NCI-H2029 treated with DMSO at 0.1 percent for 48 hours (cell line): Measurements from ENCODE around the gene IQCE.

Experiments used
- DNase-seq: peaks from one replicate; lab custom pipeline; 2025; lab: John Stamatoyannopoulos, UW

The IQCE gene

DNA sequence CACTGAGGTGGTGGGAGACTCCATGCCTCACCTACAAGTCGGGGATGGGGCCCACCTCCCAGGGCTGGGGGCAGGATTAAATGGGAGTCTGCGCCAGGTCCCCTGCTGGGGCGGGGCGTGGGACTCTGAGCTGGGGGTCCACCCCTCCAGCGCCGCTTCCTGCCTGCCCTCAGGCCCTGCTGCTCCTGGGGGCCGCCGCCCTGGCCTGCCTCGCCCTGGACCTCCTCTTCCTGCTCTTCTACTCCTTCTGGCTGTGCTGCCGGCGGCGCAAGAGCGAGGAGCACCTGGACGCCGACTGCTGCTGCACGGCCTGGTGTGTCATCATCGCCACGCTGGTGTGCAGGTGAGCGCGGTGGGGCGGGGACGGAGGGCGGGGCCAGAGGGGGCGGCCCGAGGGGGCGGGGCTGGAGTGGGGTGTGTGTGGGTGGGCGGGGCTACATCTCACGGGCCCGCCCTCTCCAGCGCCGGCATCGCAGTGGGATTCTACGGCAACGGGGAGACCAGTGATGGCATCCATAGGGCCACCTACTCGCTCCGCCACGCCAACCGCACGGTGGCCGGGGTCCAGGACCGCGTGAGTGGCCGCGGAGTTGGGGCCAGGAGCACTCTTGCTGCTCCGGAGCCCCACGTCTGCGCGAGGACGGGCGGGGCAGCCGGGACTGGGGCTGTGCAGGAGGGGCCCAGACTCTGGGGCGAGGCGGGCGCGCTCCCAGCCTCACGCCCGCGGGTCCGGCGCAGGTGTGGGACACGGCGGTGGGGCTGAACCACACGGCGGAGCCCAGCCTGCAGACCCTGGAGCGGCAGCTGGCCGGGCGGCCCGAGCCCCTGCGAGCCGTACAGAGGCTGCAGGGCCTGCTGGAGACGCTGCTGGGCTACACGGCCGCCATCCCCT, 88.1 kb downstream of the IQCE start:
- no peak for DNase-seq

DNA sequence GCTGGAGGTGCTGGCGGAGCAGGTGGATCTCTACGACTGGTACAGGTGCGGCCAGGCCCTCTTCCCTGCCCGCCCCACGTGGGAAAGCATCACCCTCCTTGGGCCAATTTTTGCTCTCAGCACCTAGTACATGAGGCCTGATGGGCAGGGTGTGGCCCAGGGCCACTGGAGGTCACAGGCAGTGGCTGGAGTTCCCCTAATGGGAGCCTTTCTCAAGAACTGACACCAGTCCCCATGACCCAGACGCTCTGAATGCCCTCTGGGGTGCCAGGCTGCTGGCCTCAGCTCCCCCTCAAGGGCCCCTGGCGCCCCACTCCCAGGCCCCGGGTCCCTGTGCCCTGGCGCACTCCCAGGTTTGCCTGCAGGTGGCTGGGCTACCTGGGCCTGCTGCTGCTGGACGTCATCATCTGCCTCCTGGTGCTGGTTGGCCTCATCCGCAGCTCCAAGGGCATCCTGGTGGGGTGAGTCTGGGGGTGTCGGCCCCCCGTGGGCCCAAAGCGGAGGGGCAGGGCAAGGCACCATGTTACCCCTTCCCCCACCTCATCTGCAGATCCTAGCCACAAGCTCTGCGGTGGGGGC, 88.9 kb downstream of the IQCE start:
- DNase-seq = no peak

DNA sequence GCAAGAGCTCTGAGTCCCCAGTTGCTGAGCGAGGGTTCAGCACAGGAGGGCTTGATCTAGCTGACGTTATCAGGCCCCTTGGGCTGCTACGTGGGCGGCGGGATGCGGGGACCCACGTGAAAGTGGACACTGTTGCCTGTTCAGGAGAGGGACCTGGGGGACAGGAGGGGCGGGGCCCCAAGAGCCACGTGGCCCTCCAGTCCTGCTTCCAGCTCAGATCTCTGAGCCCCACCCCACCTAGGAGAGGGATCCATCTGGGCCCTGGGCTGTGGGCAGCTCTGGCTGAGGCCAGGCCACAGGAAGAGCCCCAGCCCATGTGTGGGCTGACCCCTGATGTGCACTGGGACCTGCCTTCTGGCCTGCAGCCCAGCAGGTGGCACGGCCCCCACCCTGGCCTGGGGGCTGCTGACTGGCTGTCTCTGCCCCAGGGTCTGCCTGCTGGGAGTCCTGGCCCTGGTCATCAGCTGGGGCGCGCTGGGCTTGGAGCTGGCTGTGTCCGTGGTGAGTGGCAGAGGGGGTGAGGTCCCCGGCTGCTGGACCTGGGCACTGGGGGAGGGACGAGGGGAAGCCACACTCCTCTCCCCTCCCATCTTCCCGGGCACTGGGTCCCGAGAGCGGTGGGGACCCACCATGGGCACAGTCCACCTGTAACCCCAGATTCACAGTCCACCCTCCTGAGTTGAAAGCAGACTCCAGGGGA, 90.5 kb downstream of the IQCE start:
- DNase-seq = no peak

DNA sequence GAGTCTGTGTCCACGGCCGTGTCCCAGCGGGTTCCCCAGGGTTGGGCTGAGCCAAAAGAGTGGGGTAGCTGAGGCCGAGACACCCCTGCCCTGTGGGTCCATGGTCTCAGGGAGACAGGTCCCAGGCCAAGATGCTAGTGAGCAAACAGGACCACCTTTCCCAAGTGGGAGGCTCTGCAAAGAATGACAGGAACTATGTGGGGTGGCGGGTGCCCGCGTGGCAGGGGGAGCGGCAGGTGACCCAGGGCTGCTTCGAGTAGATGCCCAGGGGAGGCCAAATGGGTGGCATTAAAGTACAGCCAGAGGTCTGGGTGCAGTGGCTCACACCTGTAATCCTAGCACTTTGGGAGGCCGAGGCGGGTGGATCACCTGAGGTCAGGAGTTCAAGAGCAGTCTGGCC, 91.2 kb downstream of the IQCE start:
- DNase-seq = no peak

DNA sequence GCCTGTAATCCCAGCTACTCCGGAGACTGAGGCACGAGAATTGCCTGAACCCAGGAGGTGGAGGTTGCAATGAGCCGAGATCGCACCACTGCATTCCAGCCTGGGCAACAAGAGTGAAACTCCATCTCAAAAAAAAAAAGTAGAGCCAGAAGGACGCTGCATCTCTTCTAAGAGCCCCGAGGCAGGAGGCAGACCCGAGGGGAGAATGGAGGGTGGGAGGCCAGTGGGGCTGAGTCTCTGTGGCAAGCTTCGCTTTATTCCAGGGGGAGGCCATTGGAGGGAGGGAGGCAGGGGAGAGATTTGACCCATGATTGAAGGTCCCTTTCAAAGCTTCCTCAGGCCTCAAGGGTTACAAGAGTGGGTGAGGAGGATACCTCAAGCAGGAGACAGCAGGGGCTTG, 91.7 kb downstream of the IQCE start:
- no peak for DNase-seq

DNA sequence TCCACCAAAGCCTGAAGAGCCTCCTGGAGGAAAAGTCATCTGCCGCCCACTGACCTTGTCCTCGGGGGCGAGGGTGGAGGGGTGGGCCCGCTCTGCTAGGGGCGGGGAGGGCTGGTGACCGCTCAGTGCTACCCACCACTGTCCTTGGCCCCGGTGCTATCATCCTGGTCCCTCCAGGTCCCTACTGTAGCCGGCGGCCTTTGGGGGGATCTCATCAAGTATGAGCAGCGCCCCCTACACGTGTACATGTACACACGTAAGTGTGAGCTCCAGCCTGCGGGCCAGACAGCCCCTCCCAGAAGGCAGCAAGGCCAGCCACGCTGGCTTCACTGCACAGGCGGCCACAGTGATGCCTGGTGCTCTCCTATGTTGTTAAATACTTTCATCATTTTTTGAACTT, 92.6 kb downstream of the IQCE start:
- no peak for DNase-seq

DNA sequence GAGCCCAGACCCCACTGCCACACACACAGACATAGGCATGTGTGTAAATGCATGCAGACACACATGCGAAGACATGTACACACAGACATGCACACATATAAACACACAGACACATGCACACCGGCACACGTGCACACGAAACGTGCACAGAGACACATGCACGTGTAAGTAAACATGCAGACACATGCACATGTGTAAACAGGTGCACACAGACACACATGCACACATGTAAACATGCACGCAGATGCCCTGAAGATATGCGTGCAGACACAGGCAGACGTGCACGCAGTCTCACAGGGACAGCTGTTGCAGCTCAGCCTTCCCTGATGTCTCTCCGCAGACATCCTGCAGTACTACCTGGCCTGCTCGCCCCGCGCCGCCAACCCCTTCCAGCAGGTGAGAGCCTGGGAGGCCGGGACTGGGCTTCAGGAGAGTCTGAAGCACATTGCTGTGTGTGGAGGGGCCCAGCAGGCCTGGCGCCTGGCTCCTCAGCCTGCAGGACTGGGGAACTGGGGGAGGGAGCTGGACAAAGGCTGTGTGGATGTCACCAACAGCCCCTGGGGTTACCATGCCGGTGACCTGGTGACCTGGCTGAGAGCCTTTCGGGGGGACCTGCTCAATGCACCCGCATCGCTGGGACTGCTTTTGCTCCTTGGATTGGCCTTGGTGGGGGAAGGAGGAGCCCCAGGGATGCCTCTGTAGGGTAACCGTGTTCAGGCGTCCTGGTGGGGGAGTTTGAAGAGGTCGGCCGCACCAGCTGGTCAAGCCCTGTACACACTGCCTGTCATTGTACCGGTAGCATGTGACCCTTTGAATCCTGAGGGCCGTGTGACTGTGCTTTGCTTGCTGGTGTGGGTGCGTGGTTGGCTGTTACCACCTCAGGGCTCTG, 93.3 kb downstream of the IQCE start:
- DNase-seq = no peak

DNA sequence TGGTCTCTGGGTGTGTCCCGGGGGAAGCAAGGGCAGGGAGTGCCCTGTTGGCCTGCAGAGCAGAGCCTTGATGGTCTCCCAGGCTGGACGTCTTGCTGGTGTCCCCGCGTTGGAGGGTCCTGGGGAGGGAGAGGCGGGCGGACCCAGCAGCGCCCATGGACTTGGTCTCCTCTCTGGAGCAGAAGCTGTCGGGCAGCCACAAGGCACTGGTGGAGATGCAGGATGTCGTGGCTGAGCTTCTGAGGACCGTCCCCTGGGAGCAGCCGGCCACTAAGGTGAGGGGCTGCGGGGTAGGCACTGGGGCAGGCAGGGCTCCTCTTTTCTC, 93.9 kb downstream of the IQCE start:
- no peak for DNase-seq

DNA sequence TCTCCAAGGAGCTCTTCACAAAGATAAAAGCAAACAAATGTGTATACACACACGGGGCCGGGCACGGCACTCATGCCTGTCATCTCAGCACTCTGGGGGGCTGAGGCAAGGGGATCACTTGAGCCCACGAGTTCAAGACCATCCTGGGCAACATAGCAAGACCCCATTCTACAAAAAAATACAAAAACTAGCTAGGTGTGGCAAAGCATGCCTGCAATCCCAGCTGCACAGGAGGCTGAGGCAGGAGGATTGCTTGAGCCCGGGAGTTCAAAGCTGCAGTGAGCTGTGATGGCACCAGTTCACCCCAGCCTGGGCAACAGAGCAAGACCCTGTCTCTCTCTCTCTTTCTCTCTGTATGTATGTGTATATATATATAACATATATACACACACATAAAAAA, 95.3 kb downstream of the IQCE start:
- peak; percentile 36 for DNase-seq

DNA sequence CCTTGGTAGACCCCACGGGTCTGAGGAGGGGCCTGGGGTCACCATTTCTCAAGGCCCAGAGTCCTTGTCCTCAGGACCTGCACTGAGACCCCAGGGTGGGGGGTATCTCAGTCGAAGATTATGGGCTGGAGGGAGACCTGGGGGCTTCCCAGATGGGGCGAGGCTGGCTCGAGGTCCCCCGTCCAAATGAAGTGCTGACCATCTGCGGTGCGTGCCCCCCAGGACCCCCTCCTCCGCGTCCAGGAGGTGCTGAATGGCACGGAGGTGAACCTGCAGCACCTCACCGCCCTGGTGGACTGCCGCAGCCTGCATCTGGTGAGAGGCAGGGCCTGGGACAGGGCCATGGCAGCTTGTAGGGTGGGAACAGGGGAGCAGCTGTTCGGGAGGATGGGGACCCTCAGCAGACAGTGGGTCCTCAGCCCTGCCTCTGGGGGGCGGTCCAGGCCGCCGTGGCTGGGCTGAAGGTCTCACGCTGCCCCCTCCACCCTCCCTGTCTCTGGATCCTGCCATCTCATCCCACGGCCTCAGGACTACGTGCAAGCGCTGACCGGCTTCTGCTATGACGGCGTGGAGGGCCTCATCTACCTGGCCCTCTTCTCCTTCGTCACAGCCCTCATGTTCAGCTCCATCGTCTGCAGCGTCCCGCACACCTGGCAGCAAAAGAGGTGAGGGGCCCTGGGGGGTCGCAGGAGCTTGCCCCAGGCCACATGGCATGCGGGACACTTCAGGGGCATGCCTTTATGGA, 97.3 kb downstream of the IQCE start:
- no peak for DNase-seq

DNA sequence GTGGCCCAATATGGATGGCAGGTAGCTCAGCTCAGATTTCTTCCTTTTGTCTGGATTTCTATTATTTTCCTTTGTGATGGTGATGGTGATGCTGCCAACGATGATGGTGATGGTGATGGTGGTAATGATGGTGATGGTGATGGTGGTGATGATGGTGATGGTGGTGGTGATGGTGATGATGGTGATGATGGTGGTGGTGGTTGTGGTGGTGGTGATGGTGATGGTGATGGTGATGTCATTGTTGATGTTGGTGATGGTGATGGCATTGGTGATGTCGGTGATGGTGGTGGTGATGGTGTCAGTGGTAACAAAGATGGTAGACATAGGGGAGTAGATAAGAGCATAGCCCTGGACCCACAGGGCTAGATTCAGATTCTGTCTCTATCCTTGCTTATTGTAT, 98.4 kb downstream of the IQCE start:
- no peak for DNase-seq

DNA sequence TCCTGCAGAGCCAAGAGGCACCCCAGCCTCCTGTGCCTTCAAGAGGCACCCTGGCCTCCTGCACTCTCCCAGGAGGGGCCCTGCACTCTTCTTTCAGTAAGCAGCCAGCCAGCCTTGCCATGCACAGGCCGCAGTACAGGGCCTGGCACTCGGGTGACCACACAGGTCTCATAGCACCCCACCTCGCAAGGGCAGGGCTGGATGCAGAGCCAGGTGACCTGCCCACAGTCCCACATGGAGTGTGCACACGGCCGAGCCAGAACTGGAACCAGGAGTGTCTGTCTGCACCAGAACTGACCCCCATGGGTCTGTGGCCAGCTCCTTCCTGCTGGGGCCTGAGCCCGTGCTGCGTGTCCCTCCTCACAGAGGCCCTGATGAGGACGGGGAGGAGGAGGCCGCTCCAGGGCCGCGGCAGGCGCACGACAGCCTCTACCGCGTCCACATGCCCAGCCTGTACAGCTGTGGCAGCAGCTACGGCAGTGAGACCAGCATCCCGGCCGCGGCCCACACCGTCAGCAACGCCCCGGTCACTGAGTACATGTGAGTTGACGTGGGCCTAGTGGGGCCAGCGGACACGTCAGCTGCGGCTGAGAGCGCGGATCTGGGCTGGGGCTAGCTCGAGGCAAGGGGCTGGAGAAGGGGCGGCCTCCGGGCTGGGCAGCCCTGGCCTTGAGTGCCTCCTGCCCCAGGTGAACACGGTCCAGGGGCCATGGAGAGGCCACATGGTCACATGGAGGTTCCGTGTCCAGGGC, 99.3 kb downstream of the IQCE start:
- DNase-seq = no peak

DNA sequence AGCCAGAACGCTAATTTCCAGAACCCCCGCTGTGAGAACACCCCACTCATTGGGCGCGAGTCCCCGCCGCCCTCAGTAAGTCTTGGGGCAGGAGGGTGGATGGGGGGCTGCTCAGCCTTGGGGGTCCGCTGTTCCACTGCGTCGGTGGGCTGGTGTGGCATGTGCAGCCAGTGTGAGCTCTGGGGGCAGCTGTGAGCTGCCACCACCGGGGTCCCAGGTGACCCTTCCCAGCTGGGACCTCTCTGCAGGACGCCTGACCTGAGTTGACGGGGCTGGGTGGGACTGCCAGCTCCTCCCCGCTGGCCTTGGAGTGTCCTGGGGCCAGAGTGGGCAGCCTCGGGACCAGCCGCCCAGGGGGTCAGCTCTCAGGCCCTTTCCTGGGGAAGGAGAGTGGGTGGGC, 100.2 kb downstream of the IQCE start:
- DNase-seq = no peak

DNA sequence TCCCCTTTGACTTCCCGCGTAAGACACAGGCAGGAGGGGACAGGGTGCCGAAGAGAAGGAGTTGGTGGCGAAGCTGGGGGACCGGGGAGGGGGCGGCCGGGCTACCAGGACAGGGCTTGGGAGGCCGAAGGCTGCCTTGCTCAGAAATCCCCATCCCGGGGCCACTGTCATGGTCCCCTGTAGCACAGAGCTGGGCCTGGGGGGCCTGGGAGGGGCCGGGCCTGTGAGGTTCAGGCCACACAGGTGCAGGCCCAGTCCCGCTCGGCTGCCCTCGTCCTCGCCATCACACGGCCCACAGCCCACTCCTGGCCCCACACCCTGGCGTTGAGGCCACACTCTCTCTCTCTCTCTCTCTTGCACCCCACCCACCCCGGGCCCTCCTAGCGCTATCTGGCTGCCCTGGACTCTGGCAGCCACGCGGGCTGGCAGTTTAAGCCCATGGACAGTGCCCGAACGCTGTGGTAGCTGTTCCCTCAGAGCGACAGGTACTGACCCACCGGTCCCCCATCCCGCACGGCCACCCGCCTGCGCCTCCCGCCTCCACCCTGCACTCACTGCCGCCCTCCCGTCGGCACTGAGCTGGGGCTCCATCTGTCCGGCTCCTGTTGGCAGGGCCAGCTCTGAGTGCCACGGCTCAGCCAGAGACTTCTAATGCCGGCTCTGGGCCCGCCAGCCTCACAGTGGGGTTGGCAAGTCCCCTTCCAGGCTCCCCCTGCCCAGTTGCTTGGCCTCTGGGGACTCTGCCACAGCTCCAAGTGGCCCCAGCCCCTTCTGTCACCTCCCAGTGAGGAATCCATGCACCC, 101.0 kb downstream of the IQCE start:
- DNase-seq = no peak

DNA sequence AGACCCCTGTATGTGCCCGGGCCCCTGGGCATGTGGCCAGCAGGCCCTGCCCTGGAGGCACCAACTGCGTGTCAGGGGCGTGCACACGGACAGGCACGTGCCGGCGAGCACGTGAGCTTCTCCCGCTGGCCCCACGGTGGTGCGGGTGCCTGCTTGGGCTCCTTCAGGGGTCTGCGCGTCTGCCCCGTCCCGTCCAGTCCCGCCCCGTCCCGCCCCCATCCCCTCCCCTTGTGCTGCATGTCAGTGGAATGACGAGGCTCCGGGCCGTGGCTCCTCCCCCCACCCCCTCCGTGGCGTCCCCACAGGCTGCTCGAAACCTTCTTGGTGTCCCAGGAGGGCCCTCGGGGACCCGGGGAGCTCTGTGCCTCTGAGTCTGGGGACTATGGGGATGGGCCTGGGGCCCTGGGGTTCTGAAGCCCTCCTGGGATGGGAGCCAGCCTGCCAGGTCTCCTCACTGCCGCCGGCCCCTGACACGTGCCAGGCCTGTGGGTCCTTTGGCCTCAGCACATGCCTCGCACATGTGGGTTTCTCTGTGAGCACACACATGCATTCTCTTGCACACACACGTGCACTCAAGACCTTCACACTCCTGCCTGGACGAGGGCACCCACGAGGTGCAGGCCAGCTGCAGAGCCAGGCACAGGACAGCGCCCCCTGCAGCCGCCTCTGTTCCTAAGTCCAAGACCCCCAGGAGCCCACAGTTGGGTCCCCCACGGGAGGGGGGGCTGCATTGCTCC, 101.7 kb downstream of the IQCE start:
- DNase-seq = no peak

DNA sequence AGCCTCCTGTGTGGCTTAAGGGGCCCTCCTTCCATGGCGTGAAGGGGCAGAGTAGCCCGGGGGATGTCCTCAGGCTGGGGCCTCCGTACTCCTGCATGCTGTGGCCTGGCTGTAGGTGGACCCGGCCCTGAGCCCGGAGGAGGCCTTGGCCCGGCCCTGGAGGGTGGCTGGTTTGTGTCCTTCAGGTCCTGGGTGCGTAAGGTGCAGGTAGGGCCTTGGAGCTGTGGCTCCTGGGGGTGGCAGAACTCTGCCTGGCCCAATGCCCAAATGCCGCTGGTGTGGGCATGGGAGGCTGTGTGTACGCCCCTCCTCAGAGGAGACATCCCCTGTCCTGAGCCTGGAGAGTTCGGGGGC, 102.3 kb downstream of the IQCE start:
- no peak for DNase-seq

DNA sequence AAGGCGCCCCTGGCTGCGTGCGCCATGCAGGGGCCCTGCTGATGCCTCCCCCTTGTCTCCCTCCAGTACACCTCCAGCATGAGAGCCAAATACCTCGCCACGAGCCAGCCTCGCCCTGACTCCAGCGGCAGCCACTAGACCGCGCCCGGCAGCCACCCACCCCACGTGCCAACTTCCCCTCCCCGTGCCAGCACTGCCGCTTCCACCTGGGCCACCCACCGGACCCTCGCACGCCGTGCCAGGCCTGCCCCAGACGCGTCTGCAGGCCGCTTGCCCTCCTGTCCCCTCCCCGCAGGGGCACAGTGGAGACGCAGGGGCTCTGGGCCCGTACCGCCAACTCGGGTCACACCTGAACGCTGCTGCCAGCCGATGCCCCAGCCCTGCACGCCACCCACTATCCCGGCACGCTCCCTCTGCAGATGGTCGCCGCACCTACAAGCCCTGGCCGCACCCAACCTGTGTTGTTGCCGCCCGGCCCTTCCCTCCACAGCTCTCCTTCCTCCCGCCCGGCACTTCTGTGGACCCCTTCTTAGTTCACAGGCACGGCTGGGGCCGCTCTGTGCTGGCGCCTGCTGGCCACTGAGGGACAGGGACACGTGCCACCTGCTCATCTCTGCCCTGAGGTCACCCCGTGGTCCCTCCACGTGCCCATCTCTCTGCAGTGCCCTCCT, 103.0 kb downstream of the IQCE start:
- no peak for DNase-seq

DNA sequence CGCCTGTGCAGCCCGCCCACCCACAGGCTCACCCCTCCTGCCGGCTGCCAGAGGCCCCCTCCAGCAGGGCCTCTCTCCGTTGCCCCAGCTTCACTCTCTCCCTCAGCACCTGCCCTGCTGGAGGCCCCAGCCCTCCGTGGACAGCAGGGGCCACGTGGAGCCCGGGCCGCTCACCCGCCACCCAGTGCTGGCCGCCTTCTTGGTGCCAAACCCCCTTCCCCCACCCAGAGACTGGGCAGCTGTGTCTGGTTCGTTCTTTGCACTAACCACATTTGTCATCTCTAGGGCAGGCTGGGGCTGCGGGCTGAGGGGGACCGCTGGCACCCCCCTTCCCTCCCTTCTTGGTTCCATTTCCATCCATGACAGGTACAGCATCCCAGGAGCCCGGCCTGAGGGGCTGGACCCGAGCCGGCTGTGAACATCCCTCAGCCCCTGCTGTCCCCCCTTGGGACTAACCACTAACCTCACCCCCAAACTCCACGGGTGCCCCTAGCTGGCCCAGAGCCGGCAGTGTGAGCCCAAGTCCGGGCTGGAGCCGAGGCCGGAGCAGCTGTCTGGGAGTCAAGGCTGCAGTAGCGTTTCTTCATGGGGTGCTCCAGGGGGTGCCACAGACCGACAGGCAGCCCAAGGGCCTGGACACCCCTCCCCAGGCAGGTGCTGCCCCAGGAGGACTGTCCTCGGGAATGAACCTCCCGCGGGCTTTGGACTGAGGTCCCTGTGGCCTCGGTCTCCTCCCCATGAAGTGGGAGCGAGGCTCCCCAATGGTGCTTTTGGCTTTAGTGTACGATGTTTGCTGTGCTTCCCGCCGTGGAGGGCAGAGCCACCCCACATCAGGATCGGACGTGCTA, 103.7 kb downstream of the IQCE start:
- no peak for DNase-seq
